ENCODE measurements around the gene ASB16. TPM values are rescaled to one million over a fixed set of nuclear protein-coding genes. Genes with fewer than 3 reads are reported as not detected.

ASB16 gene
- total and polyA plus RNA-seq, 9 of the 15 experiments (the other 6 are each of a cell fraction or from before 2014, with no cell fraction given), result 0.03 to 0.07 TPM; not detected in 7

DNA sequence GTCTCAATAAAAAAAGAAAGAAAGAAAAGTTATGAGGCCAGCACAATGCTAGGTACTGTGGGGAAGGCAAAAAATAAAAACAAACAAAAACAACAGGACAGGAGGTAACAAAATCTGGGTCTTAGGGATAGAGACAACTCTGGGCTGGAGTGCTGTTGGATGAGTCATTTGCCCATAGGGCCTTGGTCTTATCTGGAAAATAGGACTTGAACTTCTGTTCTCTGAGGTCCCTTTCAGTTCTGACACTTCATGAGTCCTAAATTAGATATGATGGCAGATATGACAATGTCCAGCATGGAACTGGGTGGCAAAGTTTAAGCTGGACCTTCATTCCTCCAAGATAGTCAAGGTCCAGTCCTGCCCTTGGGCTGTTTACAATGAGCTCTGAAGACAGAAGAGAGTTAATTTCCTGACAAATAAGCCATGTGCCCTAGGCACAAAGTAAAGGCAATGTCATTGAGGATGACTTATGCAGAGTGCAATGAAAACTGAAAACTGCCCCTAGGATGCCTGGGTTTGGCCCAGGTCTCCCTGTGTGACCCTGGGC lies 38.2 kb upstream of the ASB16 start (continued):
- TF ChIP-seq ZNF655 (CRISPR knock-in tag; IDR thresholded peaks at IDR 0.05), result no peak
- no peak for TF ChIP-seq SLC30A9 (CRISPR knock-in tag; IDR thresholded peaks at IDR 0.05)
- TF ChIP-seq SRSF9 (IDR thresholded peaks at IDR 0.05; ENCODE audit: borderline replicate concordance, low read depth, low read length), result no peak
- no peak for TF ChIP-seq PHF8 (IDR thresholded peaks at IDR 0.05; ENCODE audit: borderline replicate concordance, low read length)
- TF ChIP-seq ZBTB40 (IDR thresholded peaks at IDR 0.05), result no peak
- TF ChIP-seq ZBTB40 (CRISPR knock-in tag; IDR thresholded peaks at IDR 0.05), result no peak
- no peak for TF ChIP-seq HBP1 (CRISPR knock-in tag; IDR thresholded peaks at IDR 0.05)
- TF ChIP-seq ELF1 (tag; IDR thresholded peaks at IDR 0.05), result no peak
- peak; percentile 53 for TF ChIP-seq CREM (IDR thresholded peaks at IDR 0.05; ENCODE audit: low read depth)
- TF ChIP-seq CREB5 (CRISPR knock-in tag; IDR thresholded peaks at IDR 0.05), result no peak
- peak; percentile 59; the same call in 1 of the 2 replicates for TF ChIP-seq ATF7 (IDR thresholded peaks at IDR 0.05)
- no peak for TF ChIP-seq DMBX1 (CRISPR knock-in tag; IDR thresholded peaks at IDR 0.05; ENCODE audit: borderline replicate concordance)
- peak; percentile 94 for TF ChIP-seq DPF2 (IDR thresholded peaks at IDR 0.05)
- TF ChIP-seq ZNF239 (CRISPR knock-in tag; IDR thresholded peaks at IDR 0.05), result no peak
- TF ChIP-seq ADNP (tag; IDR thresholded peaks at IDR 0.05), result peak; percentile 78; the same call in 1 of the 2 replicates
